GM21447 (cell line): Measurements from ENCODE around the gene MRPL4.

Experiments
- ATAC-seq: cut with Tn5 transposase; IDR thresholded peaks from one replicate; pipeline ENCODE4 v1.9.1; 2021; ENCODE audit not compliant: unreplicated experiment

Gene MRPL4

DNA sequence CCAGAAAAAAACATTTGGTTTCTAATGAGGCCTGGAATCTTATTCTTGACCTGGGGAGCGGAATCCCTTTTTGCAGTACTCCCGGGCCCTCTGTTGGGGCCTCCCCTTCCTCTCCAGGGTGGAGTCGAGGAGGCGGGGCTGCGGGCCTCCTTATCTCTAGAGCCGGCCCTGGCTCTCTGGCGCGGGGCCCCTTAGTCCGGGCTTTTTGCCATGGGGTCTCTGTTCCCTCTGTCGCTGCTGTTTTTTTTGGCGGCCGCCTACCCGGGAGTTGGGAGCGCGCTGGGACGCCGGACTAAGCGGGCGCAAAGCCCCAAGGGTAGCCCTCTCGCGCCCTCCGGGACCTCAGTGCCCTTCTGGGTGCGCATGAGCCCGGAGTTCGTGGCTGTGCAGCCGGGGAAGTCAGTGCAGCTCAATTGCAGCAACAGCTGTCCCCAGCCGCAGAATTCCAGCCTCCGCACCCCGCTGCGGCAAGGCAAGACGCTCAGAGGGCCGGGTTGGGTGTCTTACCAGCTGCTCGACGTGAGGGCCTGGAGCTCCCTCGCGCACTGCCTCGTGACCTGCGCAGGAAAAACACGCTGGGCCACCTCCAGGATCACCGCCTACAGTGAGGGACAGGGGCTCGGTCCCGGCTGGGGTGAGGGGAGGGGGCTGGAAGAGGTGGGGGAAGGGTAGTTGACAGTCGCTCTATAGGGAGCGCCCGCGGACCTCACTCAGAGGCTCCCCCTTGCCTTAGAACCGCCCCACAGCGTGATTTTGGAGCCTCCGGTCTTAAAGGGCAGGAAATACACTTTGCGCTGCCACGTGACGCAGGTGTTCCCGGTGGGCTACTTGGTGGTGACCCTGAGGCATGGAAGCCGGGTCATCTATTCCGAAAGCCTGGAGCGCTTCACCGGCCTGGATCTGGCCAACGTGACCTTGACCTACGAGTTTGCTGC lies 35.1 kb downstream of the MRPL4 start, which contains the start of gene ICAM4:
Gene ICAM4, plus strand, starts transcription at position 153 of the 935 bp plus-strand sequence. Its CDS starts 58 bp downstream, at position 211.
- ATAC-seq = no peak

DNA sequence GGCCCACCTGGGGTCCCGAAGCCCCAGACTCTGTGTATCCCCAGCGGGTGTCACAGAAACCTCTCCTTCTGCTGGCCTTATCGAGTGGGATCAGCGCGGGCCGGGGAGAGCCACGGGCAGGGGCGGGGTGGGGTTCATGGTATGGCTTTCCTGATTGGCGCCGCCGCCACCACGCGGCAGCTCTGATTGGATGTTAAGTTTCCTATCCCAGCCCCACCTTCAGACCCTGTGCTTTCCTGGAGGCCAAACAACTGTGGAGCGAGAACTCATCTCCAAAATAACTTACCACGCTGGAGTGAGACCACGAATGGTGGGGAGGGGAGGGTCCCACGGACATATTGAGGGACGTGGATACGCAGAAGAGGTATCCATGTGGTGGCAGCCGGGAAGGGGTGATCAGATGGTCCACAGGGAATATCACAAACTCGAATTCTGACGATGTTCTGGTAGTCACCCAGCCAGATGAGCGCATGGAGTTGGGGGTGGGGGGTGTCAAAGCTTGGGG lies 36.7 kb downstream of the MRPL4 start:
- no peak for ATAC-seq

DNA sequence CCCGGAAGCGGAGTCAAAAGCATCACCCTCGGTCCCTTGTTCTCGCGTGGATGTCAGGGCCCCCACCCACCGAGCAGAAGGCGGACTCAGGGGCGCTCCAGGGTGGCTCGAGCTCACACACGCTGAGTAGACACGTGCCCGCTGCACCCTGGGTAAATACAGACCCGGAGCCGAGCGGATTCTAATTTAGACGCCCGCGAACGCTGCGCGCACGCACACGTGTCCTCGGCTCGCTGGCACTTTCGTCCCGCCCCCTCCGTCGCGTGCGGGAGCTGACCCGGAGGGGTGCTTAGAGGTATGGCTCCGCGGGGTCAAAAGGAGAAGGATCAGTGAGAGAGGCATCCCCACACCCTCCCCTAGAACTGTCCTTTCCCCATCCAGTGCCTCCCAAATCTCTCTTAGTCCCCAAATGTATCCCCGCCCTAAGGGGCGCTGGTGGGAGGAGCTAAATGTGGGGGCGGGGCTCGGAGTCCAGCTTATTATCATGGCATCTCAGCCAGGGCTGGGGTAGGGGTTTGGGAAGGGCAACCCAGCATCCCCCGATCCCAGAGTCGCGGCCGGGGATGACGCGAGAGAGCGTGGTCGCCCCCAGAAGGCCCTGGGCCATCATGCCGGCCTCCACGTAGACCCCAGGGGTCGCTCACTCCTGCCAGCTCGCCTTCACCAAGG lies 37.3 kb downstream of the MRPL4 start:
- no peak for ATAC-seq

DNA sequence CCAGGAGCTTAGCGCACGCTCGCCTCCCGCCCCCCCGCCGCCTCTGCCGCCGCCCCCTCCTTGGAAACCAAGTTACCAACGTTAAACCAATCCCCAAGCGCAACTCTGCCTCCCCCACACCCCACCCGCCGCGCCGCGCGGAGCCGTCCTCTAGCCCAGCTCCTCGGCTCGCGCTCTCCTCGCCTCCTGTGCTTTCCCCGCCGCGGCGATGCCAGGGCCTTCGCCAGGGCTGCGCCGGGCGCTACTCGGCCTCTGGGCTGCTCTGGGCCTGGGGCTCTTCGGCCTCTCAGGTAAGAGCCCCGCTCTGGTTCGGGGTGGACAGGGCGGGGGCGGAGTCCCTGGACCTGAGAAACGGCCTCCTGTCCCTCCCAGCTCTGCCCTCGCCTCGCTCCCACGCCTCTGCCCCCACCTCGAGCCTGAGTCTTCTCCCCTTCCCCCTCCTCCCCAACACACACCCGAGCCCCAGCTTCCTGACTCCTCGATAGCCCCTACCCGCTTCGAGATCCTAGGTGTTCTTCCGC lies 37.9 kb downstream of the MRPL4 start, which contains the start of gene ICAM5:
Gene ICAM5, plus strand, starts transcription at position 117 of the 521 bp plus-strand sequence. Its CDS starts 92 bp downstream, at position 209.
- no peak for ATAC-seq

DNA sequence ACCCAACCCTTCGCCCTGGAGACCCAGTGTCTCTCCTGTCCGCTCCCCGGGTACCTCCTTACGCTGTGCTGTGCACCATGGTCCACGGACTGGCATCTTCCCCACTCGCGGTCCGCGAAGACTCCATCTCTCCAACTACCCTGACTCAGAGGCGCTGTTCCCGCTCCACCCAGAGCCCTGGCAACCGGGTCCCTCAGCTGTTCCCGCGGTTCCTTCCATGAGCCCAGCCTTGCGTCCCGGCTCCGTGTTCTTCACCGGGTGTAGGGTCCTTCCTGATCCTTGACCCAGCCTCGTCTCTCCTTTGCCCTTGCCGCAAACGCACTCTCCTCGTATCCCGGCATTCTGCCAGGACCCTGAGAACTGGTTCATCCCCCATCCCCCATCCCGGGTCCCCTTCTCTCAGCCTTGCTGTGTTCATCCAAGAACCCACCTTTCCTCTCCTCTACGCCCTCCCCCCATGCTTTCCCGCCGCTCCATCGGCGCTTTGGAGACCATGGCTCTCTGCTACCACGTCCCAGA lies 38.4 kb downstream of the MRPL4 start:
- no peak for ATAC-seq

DNA sequence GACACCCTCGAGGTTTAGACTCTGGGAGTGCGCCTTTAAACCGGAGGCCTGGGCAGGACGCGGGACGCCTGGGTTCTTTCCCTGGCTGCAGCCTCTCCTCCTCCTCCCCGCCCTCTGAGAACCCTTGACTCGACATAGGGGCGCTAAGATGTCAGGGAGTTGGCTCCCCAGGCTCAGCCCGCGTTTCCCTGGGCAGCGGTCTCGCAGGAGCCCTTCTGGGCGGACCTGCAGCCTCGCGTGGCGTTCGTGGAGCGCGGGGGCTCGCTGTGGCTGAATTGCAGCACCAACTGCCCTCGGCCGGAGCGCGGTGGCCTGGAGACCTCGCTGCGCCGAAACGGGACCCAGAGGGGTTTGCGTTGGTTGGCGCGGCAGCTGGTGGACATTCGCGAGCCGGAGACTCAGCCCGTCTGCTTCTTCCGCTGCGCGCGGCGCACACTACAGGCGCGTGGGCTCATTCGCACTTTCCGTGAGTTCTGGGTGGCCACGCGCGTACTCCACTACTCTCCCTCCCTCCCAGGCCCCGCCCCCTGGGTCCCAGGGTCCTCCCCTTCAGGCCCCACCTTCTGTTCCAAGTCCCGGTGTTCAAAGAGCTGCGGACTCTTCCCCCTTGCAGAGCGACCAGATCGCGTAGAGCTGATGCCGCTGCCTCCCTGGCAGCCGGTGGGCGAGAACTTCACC lies 39.0 kb downstream of the MRPL4 start:
- ATAC-seq = no peak

DNA sequence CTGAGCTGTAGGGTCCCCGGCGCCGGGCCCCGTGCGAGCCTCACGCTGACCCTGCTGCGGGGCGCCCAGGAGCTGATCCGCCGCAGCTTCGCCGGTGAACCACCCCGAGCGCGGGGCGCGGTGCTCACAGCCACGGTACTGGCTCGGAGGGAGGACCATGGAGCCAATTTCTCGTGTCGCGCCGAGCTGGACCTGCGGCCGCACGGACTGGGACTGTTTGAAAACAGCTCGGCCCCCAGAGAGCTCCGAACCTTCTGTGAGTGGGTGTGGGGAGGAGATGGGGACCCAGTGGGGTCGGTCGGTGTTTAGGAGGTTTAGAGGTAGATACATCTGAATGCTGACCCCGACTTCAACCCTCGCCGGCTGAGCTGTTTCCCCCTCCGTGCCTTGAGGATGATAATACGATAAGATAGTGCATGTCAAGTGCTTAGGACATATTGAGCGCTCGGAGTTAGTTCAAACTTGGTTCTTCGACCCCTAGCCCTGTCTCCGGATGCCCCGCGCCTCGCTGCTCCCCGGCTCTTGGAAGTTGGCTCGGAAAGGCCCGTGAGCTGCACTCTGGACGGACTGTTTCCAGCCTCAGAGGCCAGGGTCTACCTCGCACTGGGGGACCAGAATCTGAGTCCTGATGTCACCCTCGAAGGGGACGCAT lies 39.7 kb downstream of the MRPL4 start:
- ATAC-seq = peak; percentile 3

DNA sequence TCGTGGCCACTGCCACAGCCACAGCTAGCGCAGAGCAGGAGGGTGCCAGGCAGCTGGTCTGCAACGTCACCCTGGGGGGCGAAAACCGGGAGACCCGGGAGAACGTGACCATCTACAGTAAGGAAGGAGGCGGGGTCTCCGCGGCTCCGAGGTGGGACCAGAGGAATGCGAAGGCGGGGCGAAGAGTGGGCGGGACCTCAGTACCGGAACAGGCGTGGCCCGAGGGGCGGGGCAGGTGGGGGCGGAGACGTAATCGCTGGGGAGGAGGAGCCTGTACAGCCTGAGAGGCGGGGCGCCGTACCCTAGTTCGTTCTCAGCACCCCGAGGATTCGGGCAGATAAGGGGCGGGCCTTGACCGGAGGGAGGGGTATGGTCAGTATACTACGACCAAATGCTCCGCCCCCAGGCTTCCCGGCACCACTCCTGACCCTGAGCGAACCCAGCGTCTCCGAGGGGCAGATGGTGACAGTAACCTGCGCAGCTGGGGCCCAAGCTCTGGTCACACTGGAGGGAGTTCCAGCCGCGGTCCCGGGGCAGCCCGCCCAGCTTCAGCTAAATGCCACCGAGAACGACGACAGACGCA lies 40.3 kb downstream of the MRPL4 start:
- ATAC-seq = peak; percentile 35

DNA sequence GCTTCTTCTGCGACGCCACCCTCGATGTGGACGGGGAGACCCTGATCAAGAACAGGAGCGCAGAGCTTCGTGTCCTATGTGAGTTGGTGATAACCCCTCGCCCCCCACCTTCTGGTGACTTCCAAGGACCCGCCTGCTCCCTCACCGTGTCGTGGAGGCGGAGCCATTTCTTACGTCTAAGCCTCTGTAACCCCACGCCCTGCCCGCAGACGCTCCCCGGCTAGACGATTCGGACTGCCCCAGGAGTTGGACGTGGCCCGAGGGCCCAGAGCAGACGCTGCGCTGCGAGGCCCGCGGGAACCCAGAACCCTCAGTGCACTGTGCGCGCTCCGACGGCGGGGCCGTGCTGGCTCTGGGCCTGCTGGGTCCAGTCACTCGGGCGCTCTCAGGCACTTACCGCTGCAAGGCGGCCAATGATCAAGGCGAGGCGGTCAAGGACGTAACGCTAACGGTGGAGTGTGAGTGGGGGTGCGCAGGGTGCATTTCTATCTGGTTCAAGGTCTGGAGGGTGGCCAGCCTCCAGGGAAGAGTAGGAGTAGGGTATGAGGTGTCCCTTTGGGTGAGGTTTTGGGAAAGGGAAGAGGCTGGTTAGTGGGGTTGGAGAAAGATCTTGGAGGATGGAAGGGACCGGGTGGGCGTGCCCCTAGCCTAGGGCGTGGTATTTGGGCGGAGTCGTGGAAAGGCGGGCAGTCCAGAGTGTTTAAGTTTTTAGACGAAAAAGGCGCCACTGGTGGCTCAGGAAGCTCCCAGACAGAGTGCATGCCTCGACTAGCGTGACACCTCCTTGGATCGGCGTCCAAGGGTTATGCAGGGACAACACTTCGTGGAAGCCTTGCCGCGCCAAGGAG lies 41.0 kb downstream of the MRPL4 start:
- ATAC-seq = no peak

DNA sequence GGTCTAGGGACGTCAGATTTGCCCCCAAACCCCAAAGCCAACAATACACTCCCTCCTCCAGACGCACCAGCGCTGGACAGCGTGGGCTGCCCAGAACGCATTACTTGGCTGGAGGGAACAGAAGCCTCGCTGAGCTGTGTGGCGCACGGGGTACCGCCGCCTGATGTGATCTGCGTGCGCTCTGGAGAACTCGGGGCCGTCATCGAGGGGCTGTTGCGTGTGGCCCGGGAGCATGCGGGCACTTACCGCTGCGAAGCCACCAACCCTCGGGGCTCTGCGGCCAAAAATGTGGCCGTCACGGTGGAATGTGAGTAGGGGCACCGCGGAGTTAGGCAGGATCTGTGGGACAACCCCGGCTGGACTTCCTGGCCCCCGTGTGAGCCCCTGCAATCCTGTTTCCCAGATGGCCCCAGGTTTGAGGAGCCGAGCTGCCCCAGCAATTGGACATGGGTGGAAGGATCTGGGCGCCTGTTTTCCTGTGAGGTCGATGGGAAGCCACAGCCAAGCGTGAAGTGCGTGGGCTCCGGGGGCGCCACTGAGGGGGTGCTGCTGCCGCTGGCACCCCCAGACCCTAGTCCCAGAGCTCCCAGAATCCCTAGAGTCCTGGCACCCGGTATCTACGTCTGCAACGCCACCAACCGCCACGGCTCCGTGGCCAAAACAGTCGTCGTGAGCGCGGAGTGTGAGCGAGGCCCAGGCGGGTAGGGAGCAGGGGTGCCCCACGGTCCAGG lies 41.8 kb downstream of the MRPL4 start:
- ATAC-seq = no peak

DNA sequence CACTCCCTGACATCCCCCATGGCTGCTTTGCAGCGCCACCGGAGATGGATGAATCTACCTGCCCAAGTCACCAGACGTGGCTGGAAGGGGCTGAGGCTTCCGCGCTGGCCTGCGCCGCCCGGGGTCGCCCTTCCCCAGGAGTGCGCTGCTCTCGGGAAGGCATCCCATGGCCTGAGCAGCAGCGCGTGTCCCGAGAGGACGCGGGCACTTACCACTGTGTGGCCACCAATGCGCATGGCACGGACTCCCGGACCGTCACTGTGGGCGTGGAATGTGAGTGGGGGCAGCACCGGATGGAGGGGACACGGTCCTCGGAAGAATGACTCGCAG lies 42.3 kb downstream of the MRPL4 start:
- no peak for ATAC-seq

DNA sequence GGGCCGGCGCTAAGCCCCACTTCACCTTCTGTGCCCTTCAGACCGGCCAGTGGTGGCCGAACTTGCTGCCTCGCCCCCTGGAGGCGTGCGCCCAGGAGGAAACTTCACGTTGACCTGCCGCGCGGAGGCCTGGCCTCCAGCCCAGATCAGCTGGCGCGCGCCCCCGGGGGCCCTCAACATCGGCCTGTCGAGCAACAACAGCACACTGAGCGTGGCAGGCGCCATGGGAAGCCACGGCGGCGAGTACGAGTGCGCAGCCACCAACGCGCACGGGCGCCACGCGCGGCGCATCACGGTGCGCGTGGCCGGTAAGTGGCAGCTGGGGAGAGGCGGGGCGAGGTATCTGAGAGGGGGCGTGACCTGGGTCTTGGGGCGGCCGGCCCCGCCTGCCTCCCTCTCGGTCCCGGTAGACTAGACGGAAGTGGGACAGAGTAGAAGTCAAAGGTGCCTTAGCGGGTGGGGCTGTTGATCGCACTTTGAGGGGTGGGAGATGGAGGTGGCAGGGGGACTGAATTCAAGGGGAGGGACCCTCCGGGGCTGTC lies 43.4 kb downstream of the MRPL4 start:
- peak; percentile 38 for ATAC-seq

DNA sequence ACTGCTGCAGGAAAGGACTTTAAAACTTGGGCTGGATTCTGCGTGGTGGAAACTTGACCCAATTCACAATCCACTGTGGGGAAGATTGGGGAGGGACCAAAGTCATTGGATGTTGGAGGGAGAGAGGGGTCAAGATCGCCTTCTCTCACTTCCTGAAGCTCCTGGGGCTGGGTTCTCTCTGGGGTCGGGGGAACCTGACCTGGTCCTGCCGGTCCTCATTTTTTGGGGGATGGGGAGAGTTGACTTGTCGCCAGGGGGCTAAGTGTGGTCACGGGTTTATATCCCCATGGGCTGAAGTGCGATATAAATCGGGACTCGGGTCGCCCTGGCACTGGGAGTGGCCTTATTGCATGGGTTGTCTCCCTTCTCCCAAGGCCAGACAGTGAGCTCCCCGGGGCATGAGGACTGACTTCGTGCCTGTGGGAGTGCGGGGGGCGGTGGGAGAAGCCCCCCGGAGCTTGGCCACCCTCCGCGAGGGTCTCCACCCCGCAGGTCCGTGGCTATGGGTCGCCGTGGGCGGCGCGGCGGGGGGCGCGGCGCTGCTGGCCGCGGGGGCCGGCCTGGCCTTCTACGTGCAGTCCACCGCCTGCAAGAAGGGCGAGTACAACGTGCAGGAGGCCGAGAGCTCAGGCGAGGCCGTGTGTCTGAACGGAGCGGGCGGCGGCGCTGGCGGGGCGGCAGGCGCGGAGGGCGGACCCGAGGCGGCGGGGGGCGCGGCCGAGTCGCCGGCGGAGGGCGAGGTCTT lies 44.0 kb downstream of the MRPL4 start:
- ATAC-seq = no peak

DNA sequence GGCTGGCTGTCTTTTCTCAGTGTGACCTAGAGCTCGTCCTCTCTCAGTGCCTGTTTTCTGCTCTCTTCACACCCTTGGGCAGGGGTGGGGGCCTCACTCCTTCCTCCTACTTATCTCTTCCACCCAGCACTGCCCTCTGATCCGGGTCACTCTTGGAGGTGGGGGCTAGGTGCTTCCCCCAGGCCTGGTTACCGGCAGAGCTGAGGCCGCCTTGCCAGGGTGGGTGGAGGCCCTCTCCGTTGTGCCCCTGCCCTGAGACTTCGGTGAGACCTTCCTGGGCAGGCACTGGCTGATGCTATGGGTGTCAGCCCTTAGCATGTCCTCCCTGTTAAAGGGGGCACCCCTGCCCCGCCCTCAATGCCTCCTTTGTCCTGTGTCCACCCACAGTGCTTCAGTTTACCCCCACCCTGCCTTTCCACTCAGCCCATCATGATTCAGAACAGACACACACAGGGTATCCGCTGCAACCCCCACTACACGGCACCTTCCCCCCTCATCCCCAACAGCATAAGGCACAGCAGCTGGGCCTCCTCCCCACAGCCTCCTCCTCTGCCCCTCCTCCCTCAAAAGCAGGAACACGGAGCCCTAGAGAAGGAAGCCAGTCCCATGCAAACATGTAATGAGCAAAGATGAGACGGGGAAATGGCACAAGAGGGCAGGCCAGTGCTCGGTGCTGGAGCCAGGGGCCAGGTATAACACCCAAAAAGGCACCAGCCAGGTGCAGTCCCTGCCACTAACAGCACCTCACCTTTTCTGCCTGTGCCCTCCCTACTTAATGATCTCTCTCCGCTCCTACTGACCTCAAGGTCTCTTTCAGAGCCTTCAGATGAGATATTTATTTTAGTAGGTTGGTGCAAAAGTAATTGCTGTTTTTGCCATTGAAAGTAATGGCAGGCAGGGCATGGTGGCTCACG lies 47.8 kb downstream of the MRPL4 start:
- ATAC-seq = no peak

DNA sequence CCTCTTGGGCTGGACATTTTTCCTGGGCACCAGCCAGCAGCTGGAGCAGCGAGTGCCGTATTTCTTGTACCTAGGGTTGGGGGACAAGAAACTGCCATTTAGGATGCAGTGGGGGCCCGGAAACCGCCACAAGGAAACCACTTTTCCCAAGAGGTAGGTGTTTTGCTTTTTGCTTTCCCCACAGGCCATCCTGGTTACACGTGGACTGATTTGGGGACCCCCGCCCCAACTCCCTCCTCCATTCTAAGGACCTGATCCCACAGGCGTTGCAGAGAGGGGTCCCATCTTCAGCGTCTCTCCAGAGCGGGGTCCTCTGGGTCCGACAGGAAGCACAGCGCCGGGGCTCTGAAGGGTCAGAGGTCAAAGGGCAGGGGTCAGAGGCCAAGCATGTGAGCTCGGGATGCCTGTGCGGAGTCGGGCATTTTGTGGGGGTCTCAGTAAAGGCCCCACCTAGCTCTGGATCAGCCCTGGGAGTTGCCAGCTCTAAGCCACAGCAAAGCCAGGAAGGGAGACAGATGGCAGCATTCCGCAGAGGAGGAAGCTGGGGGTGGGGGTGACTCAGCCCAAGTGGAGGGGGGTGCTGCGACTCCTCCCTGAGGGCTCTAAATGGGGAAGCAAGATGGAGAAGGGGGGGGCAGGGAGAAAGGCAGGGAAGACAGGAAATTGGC lies 53.3 kb downstream of the MRPL4 start:
- no peak for ATAC-seq

DNA sequence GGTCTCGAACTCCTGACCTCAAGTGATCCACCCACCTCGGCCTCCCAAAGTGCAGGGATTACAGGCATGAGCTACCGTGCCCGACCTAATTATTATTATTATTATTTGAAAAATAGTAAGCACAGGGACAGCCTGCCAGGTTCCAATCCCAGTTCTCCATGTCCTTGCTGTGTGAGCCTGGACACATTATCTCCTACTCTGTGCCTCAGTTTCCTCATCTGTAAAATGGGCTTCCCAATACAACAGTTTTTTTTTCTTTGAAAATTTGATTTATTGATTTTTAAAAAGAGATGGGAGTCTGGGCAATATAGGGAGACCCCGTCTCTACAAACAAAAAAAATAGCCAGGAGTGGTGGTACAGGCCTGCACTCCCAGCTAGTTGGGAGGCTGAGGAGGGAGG lies 54.3 kb downstream of the MRPL4 start:
- no peak for ATAC-seq
